Nephron progenitor cell (in vitro differentiated cells): ENCODE measurements around the gene KRTAP10-8.

ENCODE experiments used
- DNase-seq: peaks from one replicate; pipeline ENCODE4 v3.0.0; 2021
- H3K27ac Mint-ChIP-seq: 2 replicates; pipeline ENCODE4 v1.8.0; 2021; ENCODE audit warnings: mild to moderate bottlenecking, moderate library complexity, mixed read lengths
- H3K27me3 Mint-ChIP-seq: 2 replicates; pipeline ENCODE4 v1.8.0; 2021; ENCODE audit warnings: mild to moderate bottlenecking, low read depth, mixed read lengths; ENCODE audit not compliant: poor library complexity
- H3K36me3 Mint-ChIP-seq: 2 replicates; pipeline ENCODE4 v1.8.0; 2021; ENCODE audit warnings: low read depth, mixed read lengths
- H3K4me1 Mint-ChIP-seq: 2 replicates; pipeline ENCODE4 v1.8.0; 2021; ENCODE audit warnings: mixed read lengths
- H3K4me3 Mint-ChIP-seq: 2 replicates; pipeline ENCODE4 v1.8.0; 2021; ENCODE audit warnings: mild to moderate bottlenecking, moderate library complexity, mixed read lengths
- H3K9me3 Mint-ChIP-seq: 2 replicates; pipeline ENCODE4 v1.8.0; 2021; ENCODE audit warnings: mild to moderate bottlenecking, moderate library complexity, mixed read lengths
- TF ChIP-seq, protein P1 (sequence below): fragments of 200-600 bp; sonication (generic); IDR thresholded peaks from 2 replicates; pipeline ENCODE4 v1.5.0; 2021; ENCODE audit warnings: antibody characterized with exemption

The KRTAP10-8 gene, protein sequence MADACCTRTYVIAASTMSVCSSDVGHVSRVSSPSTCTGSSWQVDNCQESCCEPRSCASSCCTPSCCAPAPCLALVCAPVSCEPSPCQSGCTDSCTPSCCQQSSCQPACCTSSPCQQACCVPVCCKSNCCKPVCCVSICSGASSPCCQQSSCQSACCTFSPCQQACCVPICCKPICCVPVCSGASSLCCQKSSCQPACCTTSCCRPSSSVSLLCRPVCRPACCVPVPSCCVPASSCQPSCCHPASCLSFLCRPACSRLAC

DNA sequence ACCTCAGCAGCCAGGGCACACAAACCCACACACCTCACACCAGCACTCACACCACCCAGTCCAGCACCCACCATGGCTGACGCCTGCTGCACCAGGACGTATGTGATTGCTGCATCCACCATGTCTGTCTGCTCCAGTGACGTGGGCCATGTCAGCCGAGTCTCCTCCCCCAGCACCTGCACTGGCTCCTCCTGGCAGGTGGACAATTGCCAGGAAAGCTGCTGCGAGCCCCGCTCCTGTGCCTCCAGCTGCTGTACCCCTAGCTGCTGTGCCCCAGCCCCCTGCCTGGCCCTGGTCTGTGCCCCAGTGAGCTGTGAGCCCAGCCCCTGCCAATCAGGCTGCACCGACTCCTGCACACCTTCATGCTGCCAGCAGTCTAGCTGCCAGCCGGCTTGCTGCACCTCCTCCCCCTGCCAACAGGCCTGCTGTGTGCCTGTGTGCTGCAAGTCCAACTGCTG lies at the start of gene KRTAP10-8:
TSS of gene KRTAP10-8 (plus strand) at position 51 of the 458 bp plus-strand sequence. CDS start at position 73, 22 bp downstream.
- TF ChIP-seq, protein P1, sequence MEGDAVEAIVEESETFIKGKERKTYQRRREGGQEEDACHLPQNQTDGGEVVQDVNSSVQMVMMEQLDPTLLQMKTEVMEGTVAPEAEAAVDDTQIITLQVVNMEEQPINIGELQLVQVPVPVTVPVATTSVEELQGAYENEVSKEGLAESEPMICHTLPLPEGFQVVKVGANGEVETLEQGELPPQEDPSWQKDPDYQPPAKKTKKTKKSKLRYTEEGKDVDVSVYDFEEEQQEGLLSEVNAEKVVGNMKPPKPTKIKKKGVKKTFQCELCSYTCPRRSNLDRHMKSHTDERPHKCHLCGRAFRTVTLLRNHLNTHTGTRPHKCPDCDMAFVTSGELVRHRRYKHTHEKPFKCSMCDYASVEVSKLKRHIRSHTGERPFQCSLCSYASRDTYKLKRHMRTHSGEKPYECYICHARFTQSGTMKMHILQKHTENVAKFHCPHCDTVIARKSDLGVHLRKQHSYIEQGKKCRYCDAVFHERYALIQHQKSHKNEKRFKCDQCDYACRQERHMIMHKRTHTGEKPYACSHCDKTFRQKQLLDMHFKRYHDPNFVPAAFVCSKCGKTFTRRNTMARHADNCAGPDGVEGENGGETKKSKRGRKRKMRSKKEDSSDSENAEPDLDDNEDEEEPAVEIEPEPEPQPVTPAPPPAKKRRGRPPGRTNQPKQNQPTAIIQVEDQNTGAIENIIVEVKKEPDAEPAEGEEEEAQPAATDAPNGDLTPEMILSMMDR = no peak
- no peak within 1 kb of the TSS for H3K4me3 Mint-ChIP-seq
- no peak for DNase-seq
- peaks cover 42% of the 10 kb centered on the region for H3K9me3 Mint-ChIP-seq
- peaks cover 9% of the 10 kb centered on the region for H3K27me3 Mint-ChIP-seq
- H3K4me1 Mint-ChIP-seq = peaks cover 26% of the 10 kb centered on the region
- H3K36me3 Mint-ChIP-seq = peaks cover 13% of the 10 kb centered on the region
- no peak within 1 kb of the TSS for H3K27ac Mint-ChIP-seq

DNA sequence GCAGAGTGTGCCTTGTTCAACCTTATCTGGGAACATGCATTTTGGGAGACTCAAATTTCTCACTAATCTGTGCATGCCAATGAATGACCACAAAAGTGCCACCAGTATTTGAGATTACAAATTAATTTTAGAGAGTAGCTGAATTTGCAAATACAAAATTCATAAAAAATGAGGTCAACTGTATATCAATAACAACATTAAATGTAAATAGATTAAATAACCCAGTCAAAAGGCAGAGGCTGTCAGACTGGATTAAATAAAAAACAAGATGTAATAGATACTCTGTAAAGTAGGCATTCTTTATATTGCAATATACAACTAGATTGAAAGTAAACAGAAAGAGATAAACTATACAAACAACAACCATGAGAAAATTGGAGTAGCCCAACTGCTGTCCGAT lies 47.8 kb upstream of the KRTAP10-8 start:
- H3K36me3 Mint-ChIP-seq = no peaks in the 10 kb centered on the region
- no peaks in the 10 kb centered on the region for H3K4me1 Mint-ChIP-seq
- no peak overlapping the region for H3K4me3 Mint-ChIP-seq
- TF ChIP-seq, protein P1 = no peak
- no peak for DNase-seq
- H3K27me3 Mint-ChIP-seq = peaks cover 23% of the 10 kb centered on the region
- peaks cover 28% of the 10 kb centered on the region for H3K9me3 Mint-ChIP-seq
- H3K27ac Mint-ChIP-seq = no peak overlapping the region

DNA sequence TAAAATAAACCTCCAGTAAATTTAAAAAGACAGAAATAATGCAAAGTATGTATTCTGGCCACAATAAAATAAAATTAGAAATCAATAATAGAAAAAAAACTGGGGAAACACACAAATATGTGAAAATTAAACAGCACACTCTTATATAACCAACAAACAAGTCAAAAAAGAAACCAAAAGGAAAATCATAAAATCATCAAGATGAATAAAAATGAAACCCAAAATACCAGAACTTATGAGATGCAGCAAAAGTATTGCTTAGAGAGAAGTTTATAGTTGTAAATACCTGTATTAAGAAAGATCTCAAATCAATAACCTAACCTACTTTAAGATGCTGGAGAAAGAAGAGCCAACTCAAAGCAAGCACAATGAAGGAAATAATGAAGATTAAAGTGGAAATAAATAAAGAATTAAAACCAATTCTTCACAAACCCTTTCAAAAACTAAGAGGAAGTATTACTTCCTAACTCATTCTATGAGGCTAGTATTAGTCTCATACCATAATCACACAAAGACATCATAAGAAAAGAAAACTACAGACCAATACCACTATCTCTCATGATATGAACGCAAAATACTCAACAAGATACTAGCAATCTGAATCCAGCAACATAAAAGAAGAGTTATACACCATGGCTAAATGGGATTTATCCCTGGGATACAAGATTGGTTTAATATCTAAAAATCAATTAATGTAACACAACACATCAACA lies 46.8 kb upstream of the KRTAP10-8 start:
- no peak for DNase-seq
- H3K4me1 Mint-ChIP-seq = no peaks in the 10 kb centered on the region
- no peak overlapping the region for H3K27ac Mint-ChIP-seq
- H3K27me3 Mint-ChIP-seq = peaks cover 23% of the 10 kb centered on the region
- H3K9me3 Mint-ChIP-seq = peaks cover 28% of the 10 kb centered on the region
- H3K4me3 Mint-ChIP-seq = no peak overlapping the region
- TF ChIP-seq, protein P1 = no peak
- no peaks in the 10 kb centered on the region for H3K36me3 Mint-ChIP-seq

DNA sequence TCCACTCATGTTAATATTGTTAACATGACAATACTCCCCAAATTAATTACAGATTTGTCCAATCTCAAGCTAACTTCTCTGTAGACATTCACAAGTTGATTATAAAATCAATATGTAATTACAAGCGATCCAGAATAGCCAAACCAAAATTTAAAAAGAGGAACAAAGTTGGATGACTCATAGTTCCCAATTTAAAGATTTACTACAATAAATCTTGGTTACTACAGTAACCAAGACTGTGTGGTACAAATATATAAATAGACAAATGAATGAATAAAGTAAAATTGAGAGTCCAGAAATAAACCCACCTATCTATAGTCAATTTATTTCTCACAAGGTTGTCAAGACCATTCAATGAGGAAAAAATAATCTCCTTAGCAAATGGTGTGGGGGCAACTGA lies 45.5 kb upstream of the KRTAP10-8 start:
- Mint-ChIP-seq H3K36me3 (no peaks in the 10 kb centered on the region), H3K27ac (no peak overlapping the region), H3K4me3 (no peak overlapping the region)

DNA sequence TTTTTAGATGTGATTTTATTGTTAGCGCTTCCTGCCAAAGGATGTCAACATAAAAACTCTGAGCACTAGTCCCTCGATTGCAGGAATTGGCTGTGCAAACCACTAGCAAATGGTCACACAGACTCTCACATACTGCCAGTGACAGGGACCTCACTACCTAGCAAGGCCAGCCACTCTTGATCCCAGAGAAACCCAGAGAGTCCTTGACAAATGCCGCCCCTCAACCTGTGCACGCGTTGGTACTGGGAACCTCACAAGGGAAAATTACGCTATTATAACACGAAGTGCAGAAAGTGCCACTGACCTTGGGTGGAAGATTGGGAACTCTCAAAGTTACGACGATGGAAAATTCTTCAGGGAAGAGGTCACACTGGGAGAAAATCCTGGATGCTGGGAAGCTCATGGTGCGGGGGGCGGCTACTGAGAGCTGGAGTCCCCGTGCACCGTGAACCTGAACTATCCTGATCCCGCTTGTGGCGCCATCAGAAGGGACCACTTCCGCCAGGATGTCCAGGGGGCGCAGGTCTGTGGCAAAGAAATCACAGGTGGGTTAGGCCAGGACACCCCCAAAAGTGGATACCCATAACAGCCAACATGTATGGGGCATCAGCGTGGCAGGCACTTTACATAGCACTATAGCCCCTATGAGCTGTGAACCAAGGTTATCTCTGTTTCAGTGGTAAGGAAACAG lies 44.3 kb upstream of the KRTAP10-8 start:
- Mint-ChIP-seq H3K36me3 (no peaks in the 10 kb centered on the region), H3K27me3 (peaks cover 26% of the 10 kb centered on the region), H3K4me1 (no peaks in the 10 kb centered on the region), H3K9me3 (peaks cover 29% of the 10 kb centered on the region), H3K4me3 (no peak overlapping the region), H3K27ac (no peak overlapping the region)
- TF ChIP-seq, protein P1 = no peak
- no peak for DNase-seq

More for the DNA sequence above, 45.5 kb upstream of the KRTAP10-8 start:
- H3K9me3 Mint-ChIP-seq = peaks cover 27% of the 10 kb centered on the region
- TF ChIP-seq, protein P1 = no peak
- peaks cover 29% of the 10 kb centered on the region for H3K27me3 Mint-ChIP-seq
- no peaks in the 10 kb centered on the region for H3K4me1 Mint-ChIP-seq
- no peak for DNase-seq
